PC-9 (cell line): ENCODE measurements around the gene MOB3A.

Source experiments
- EZH2 ChIP-seq: fragments of 200-600 bp; sonication (generic); IDR thresholded peaks from 2 replicates; pipeline ENCODE4 v1.8.0; 2017; ENCODE audit warnings: antibody characterized with exemption, low read depth
- TF ChIP-seq, protein P1 (sequence below): fragments of 200-600 bp; sonication (generic); conservative IDR thresholded peaks from 2 replicates; pipeline ENCODE4 v1.6.1; 2017; ENCODE audit warnings: mixed run types, antibody characterized with exemption, mild to moderate bottlenecking, moderate library complexity

- TF ChIP-seq, protein P1, sequence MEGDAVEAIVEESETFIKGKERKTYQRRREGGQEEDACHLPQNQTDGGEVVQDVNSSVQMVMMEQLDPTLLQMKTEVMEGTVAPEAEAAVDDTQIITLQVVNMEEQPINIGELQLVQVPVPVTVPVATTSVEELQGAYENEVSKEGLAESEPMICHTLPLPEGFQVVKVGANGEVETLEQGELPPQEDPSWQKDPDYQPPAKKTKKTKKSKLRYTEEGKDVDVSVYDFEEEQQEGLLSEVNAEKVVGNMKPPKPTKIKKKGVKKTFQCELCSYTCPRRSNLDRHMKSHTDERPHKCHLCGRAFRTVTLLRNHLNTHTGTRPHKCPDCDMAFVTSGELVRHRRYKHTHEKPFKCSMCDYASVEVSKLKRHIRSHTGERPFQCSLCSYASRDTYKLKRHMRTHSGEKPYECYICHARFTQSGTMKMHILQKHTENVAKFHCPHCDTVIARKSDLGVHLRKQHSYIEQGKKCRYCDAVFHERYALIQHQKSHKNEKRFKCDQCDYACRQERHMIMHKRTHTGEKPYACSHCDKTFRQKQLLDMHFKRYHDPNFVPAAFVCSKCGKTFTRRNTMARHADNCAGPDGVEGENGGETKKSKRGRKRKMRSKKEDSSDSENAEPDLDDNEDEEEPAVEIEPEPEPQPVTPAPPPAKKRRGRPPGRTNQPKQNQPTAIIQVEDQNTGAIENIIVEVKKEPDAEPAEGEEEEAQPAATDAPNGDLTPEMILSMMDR = no peak
- TF ChIP-seq EZH2 = no peak
Observed at GRCh38 chr19:2077398-2077797, 18.7 kb downstream of the MOB3A start.
